GM18868 (cell line): ENCODE measurements around the gene RANBP3.
"Not testable (repeated sequence)": the region's sequence is repeated elsewhere in the genome, so short reads cannot be mapped to it uniquely, and the experiment has no call there.

Source experiments
- ATAC-seq: cut with Tn5 transposase; IDR thresholded peaks from one replicate; pipeline ENCODE4 v1.9.1; 2021; ENCODE audit warnings: mild to moderate bottlenecking, moderate library complexity; ENCODE audit not compliant: unreplicated experiment

Gene RANBP3

GRCh38 chr19:5977785-5978605, at the start of gene RANBP3:
RANBP3 (minus strand) TSS chr19:5978140; CDS start chr19:5978082, 58 bp downstream.
- ATAC-seq, result peak; percentile 85

- ATAC-seq, result no peak
These were observed 48.7 kb upstream of the RANBP3 start for GRCh38 chr19:6026390-6027227.

GRCh38 chr19:6024756-6025155, 46.8 kb upstream of the RANBP3 start:
- not testable (repeated sequence) for ATAC-seq

GRCh38 chr19:6023936-6024335, 46.0 kb upstream of the RANBP3 start:
- ATAC-seq, result no peak

- no peak for ATAC-seq
These were observed 45.2 kb upstream of the RANBP3 start for GRCh38 chr19:6023085-6023682.

- no peak for ATAC-seq
These were observed 44.7 kb upstream of the RANBP3 start for GRCh38 chr19:6022570-6023064.

GRCh38 chr19:6021878-6022569, 44.1 kb upstream of the RANBP3 start:
- no peak for ATAC-seq

- no peak for ATAC-seq
These were observed 43.2 kb upstream of the RANBP3 start for GRCh38 chr19:6020972-6021805.

GRCh38 chr19:6020166-6020882, 42.4 kb upstream of the RANBP3 start:
- ATAC-seq, result no peak

GRCh38 chr19:6018786-6019185, 40.8 kb upstream of the RANBP3 start:
- ATAC-seq, result no peak

GRCh38 chr19:6017576-6017975, 39.6 kb upstream of the RANBP3 start:
- no peak for ATAC-seq

- ATAC-seq, result no peak
These were observed 38.1 kb upstream of the RANBP3 start for GRCh38 chr19:6015841-6016545.

- ATAC-seq, result no peak
These were observed 36.7 kb upstream of the RANBP3 start for GRCh38 chr19:6014551-6015135.

GRCh38 chr19:6012426-6013170, 34.7 kb upstream of the RANBP3 start:
- ATAC-seq, result no peak

GRCh38 chr19:6011794-6012193, 33.9 kb upstream of the RANBP3 start:
- no peak for ATAC-seq

GRCh38 chr19:6011206-6011605, 33.3 kb upstream of the RANBP3 start:
- ATAC-seq, result no peak

- no peak for ATAC-seq
These were observed 32.2 kb upstream of the RANBP3 start for GRCh38 chr19:6010107-6010506.

- no peak for ATAC-seq
These were observed 29.9 kb upstream of the RANBP3 start for GRCh38 chr19:6007866-6008265.
